T-helper 17 cell (primary cell): ENCODE results near the gene ARHGEF33. TPM values are rescaled to one million over a fixed set of nuclear protein-coding genes. Genes with fewer than 3 reads are reported as not detected.

ENCODE experiments used
- ATAC-seq: fragments of 150-1000 bp; cut with Tn5 transposase; 2 replicates; pipeline ENCODE4 v1.10.0; 2021; ENCODE audit warnings: mild to moderate bottlenecking, moderate library complexity
- DNase-seq, 3 donors: peaks; one replicate each; pipeline versions ENCODE4 v3.0.0 to v3.0.0-alpha.2; 2020 to 2021
- H3K9me3 ChIP-seq: one replicate; pipeline ENCODE4 v1.7.0; 2013; ENCODE audit warnings: low read length, mild to moderate bottlenecking; ENCODE audit not compliant: control insufficient read depth, poor library complexity, severe bottlenecking
- H3K27ac Mint-ChIP-seq: one replicate; pipeline ENCODE4 v1.8.0; 2022; ENCODE audit warnings: mild to moderate bottlenecking, moderate library complexity, mixed read lengths
- H3K27me3 Mint-ChIP-seq: one replicate; pipeline ENCODE4 v1.8.0; 2022; ENCODE audit warnings: mixed read lengths
- H3K36me3 Mint-ChIP-seq: one replicate; pipeline ENCODE4 v1.8.0; 2022; ENCODE audit warnings: low read depth, mixed read lengths
- H3K4me1 Mint-ChIP-seq: one replicate; pipeline ENCODE4 v1.8.0; 2022; ENCODE audit warnings: mild to moderate bottlenecking, mixed read lengths
- H3K4me3 Mint-ChIP-seq: one replicate; pipeline ENCODE4 v1.8.0; 2022; ENCODE audit warnings: mild to moderate bottlenecking, moderate library complexity, mixed read lengths
- total RNA-seq, 4 donors: library from RNA in 2 of 4; stranded (reverse) in 2 of 4; gene quantifications; one replicate each; pipeline ENCODE4 v1.2.3 and lab custom pipeline; 2022 to 2026

The ARHGEF33 gene
- total RNA-seq (not detected), total RNA-seq (lab: John Stamatoyannopoulos, UW) (0 to 0.12 reads per million in 2 donors)

DNA sequence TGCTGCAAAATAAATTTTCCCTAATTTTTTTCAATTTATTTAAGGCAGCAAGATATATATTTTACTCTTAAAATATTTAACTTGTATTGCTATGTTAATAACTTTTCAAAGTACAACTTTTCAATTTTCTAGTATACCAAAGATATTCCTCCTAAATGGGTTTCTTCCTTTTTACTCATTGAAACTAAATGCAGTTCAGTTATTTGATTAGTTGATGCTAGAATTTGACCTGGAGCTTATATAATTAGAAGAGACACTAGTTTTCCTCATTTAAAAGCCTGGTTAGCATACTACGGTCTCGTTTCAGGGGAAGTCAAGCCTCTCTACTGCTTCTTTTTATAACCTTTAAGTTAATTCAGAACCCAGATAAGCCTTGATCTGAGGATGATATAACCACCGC is at the start of gene ARHGEF33:
Gene ARHGEF33, plus strand, starts transcription at position 301 of the 400 bp plus-strand sequence. CDS start 29,573 bp downstream, outside the sequence.
- Mint-ChIP-seq H3K27ac (no peak within 1 kb of the TSS), H3K4me1 (peaks cover 3% of the 10 kb centered on the region), H3K36me3 (no peaks in the 10 kb centered on the region), H3K27me3 (no peaks in the 10 kb centered on the region), H3K4me3 (no peak within 1 kb of the TSS)
- no peak for ATAC-seq
- no peak for DNase-seq
- H3K9me3 ChIP-seq, result no peaks in the 10 kb centered on the region

DNA sequence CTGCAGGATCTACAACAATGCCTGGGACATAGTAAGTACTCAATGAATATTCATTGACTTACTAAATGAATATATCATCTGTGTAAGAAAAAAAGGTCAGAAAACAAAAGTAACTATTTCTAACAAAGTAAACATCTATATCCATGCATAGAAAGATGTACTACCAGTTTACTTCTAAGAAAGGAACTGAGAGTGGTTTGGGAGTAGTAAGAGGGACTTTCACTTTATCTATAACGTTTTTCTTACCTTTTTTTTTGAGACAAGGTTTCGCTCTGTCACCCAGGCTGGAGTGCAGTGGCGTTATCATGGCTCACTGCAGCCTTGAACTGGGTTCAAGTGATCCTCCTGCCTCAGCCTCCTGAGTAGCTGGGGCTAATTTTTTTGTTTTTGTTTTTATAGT is 39.6 kb upstream of the ARHGEF33 start:
- Mint-ChIP-seq H3K4me3 (no peak overlapping the region), H3K4me1 (peaks cover 4% of the 10 kb centered on the region), H3K36me3 (peaks cover 14% of the 10 kb centered on the region), H3K27ac (no peak overlapping the region), H3K27me3 (no peaks in the 10 kb centered on the region)
- ATAC-seq (no peak), DNase-seq (no peak)
- no peaks in the 10 kb centered on the region for H3K9me3 ChIP-seq

DNA sequence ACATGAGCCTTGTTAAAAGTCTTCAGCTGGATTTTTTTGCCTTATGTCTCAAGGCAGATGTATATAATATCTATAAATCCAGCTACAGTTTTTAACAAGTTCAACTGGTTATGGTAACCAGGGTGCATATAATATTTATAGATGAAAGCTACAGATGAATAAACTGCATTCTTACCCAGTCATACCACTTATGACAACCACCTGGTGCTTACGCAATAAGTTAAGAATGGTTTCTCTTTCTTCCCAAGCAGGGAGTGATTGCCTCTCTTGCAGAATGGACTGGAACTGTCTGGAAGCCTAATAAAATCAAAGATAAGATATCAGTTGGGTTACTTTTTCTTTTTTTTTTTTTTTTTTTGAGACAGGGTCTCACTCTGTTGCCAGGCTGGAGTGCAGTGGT is 33.5 kb upstream of the ARHGEF33 start:
- H3K9me3 ChIP-seq, result no peaks in the 10 kb centered on the region
- peaks cover 2% of the 10 kb centered on the region for H3K4me1 Mint-ChIP-seq
- no peaks in the 10 kb centered on the region for H3K27me3 Mint-ChIP-seq
- no peak for ATAC-seq
- no peak overlapping the region for H3K4me3 Mint-ChIP-seq
- peaks cover 10% of the 10 kb centered on the region for H3K36me3 Mint-ChIP-seq
- no peak for DNase-seq
- H3K27ac Mint-ChIP-seq, result no peak overlapping the region

DNA sequence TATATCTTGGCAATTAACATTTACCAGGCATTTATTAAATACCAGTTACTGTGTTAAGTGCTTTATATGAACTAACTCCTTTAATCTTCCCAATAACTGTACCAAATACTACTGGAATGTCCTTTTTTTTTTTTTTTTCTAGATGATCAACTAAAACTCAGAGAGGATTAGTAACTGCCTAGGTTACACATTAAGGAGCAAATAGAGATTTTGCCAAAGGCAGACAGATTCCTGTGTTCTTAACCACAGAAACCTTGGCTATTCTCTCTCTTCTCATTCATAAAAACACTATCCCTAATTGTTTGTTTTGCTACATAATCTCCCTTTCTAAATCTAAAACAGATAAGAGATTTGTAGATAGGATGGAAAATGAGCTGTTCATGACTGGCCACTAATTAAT is 27.2 kb upstream of the ARHGEF33 start:
- no peak for DNase-seq
- no peaks in the 10 kb centered on the region for H3K9me3 ChIP-seq
- H3K36me3 Mint-ChIP-seq, result peaks cover 8% of the 10 kb centered on the region
- H3K27me3 Mint-ChIP-seq, result no peaks in the 10 kb centered on the region
- H3K4me3 Mint-ChIP-seq, result no peak overlapping the region
- no peak for ATAC-seq
- peaks cover 15% of the 10 kb centered on the region for H3K4me1 Mint-ChIP-seq
- no peak overlapping the region for H3K27ac Mint-ChIP-seq

DNA sequence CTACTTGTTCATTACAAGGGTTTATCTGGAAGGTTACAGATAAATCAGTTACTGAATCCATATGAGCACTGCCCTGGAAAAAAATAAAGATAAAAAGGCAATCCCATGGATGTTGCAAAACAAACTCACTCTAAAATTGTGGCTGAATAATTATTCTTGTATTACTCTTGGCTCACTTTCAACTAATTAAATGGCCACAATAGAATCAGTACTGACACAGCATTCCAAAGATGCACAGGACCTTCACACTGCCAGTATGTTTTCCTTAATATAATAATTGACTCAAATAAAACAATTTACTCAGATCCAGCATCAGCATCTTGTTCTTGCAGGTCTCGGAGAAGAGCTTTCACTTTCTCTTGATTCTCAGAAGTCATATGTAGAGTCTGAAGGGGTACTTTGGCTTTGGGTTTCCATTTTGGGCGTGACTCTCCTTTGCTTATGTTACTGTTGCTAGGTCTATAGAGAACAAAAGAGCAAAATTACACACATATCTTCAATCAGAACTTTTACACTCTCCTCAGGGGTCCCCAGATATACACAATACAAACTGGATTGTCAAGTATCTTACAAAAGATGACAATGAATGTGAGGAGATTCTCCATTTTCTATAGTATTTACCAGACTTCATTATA is 26.5 kb upstream of the ARHGEF33 start:
- H3K36me3 Mint-ChIP-seq, result peaks cover 8% of the 10 kb centered on the region
- no peaks in the 10 kb centered on the region for H3K9me3 ChIP-seq
- peak; percentile 59 for ATAC-seq
- H3K27ac Mint-ChIP-seq, result peak overlapping the region; percentile 14
- H3K4me1 Mint-ChIP-seq, result peaks cover 15% of the 10 kb centered on the region
- no peak overlapping the region for H3K4me3 Mint-ChIP-seq
- no peak for DNase-seq
- H3K27me3 Mint-ChIP-seq, result no peaks in the 10 kb centered on the region

DNA sequence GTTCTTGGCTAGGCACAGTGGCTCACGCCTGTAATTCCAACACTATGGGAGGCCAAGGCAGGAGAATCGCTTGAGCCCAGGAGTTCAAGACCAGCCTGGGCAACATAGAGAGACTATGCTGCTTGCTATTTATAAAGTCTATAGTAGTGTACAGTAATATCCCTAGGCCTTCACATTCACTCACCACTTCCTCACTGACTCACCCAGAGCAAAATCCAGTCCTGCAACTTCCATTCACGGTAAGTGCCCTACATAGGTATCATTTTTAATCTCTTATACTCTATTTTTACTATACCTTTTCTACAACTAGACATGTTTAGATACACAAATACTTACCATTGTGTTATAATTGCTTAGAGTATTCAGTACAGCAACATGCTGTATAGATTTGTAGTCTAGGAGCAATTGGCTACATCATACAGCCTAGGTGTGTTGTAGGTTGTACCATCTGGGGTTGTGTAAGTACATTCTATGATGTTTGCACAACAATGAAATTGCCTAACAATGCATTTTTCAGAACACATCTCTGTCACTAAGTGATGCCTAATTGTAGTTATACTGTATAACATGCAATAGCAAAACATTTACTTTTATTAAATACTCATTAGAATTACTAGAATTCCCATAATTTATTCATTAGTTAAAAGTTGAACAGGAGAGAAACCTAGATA is 22.8 kb upstream of the ARHGEF33 start:
- H3K9me3 ChIP-seq, result no peaks in the 10 kb centered on the region
- Mint-ChIP-seq H3K27ac (no peak overlapping the region), H3K36me3 (peaks cover 2% of the 10 kb centered on the region), H3K4me3 (no peak overlapping the region), H3K4me1 (peaks cover 14% of the 10 kb centered on the region), H3K27me3 (no peaks in the 10 kb centered on the region)
- ATAC-seq, result no peak
- DNase-seq, result no peak

DNA sequence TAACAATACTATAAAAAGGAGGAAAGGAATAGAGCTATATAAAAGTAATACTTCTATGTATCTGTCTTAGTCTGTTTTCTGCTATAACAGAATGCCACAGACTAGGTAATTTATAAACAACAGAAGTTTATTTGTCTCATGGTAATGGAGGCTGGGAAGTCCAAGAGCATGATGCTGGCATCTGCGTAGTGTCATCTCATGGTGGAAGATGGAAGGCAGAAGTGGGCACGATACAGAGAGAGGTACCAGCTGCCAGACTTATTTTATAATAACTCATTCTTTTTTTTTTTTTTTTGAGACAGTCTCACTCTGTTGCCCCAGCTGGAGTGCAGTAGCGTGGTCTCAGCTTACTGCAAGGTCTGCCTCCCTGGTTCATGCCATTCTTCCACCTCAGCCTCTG is 18.2 kb upstream of the ARHGEF33 start:
- Mint-ChIP-seq H3K27me3 (no peaks in the 10 kb centered on the region), H3K4me3 (no peak overlapping the region), H3K4me1 (peaks cover 21% of the 10 kb centered on the region), H3K36me3 (no peaks in the 10 kb centered on the region), H3K27ac (no peak overlapping the region)
- DNase-seq (no peak), ATAC-seq (no peak)
- H3K9me3 ChIP-seq, result no peaks in the 10 kb centered on the region

DNA sequence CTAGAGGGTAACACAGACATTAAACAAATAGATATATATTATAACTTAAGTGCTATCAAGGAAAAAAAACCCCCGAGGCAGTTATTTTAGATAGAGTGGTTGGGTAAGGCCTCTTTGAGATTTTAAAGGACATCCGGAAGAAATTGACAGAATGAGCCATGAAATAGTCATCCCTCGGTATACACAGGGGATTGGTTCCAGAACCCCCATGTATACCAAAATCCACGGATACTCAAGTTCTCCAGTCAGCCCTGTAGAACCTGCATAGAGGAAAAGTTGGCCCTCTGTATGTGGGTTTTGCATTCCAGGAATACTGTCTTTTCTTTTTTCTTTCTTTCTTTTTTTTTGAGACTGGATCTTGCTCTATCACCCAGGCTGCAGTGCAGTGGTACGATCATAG is 15.9 kb upstream of the ARHGEF33 start:
- H3K9me3 ChIP-seq, result no peaks in the 10 kb centered on the region
- DNase-seq (no peak), ATAC-seq (no peak)
- Mint-ChIP-seq H3K36me3 (no peaks in the 10 kb centered on the region), H3K27ac (no peak overlapping the region), H3K4me3 (peak overlapping the region; percentile 97), H3K27me3 (no peaks in the 10 kb centered on the region), H3K4me1 (peaks cover 22% of the 10 kb centered on the region)

DNA sequence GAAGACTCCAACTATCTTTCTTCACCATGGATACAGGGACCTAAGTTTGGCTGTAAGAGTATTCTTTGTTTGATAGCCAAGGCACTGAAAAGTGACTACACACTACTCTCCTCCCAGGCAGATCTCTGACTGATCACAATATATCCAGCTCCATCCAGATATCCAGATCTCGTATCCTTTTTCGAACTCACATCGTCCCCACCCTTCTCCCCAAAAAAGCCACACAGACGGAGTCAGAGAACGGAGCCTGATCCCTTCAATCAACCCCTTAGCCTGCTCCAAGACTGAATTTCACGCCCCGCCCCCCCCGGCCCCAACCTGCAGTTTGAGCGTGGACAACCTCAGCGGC is 14.5 kb upstream of the ARHGEF33 start:
- no peaks in the 10 kb centered on the region for H3K9me3 ChIP-seq
- H3K4me1 Mint-ChIP-seq, result peaks cover 22% of the 10 kb centered on the region
- peak overlapping the region; percentile 97 for H3K4me3 Mint-ChIP-seq
- peak overlapping the region; percentile 99 for H3K27ac Mint-ChIP-seq
- peak; percentile 3 for ATAC-seq
- no peak for DNase-seq
- no peaks in the 10 kb centered on the region for H3K27me3 Mint-ChIP-seq
- no peaks in the 10 kb centered on the region for H3K36me3 Mint-ChIP-seq

DNA sequence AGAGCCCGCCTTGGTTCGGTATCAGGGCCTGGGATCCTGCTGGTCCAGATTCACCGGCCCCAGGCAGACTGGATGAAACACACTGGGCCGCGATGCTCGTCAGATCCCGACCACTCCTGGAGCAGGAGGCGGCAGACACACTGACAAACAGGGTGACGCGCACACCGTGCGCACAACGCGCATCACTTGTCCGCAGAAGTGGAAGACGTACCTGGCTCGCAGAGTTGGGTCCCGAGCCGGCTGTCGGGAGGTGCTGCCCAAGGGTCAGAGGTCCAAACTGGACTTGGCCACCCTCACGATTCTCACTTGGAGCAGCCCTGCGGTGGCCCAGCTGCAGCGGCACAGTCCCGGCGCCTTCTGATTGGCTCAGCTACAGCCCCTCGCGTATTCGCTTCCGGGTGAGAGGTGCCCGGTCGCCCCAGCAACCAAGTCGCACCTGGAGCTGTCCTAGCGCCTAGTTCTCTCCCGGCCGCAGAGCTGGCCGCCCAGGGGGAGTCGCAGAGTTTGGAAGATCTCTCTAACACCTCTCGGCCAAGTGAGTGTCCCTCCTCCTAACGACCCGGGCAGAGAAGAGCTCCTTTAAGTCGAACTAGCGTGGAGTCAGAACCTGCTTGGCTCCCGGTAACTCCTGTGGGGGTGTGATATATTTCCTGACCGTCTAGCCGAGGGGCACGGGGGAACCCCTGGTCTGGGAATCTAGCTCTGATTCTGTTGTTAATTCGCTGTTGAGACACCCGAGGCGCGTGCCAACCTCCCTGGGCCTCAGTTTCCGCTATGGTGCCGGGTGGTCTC is 13.9 kb upstream of the ARHGEF33 start, which contains the start of the genes DHX57 and MORN2:
Gene DHX57, minus strand, starts transcription at position 359 of the 792 bp plus-strand sequence. CDS start 7,529 bp downstream, outside the sequence.
Gene MORN2, plus strand, starts transcription at position 401 of the 792 bp plus-strand sequence.
- H3K27me3 Mint-ChIP-seq, result no peaks in the 10 kb centered on the region
- H3K27ac Mint-ChIP-seq, result peak within 1 kb of the TSS; percentile 99
- no peaks in the 10 kb centered on the region for H3K9me3 ChIP-seq
- H3K4me3 Mint-ChIP-seq, result peak within 1 kb of the TSS; percentile 97
- DNase-seq (peak; percentile 61 to 65 (median 62)), ATAC-seq (peak; percentile 98)
- peaks cover 22% of the 10 kb centered on the region for H3K4me1 Mint-ChIP-seq
- H3K36me3 Mint-ChIP-seq, result no peaks in the 10 kb centered on the region

DNA sequence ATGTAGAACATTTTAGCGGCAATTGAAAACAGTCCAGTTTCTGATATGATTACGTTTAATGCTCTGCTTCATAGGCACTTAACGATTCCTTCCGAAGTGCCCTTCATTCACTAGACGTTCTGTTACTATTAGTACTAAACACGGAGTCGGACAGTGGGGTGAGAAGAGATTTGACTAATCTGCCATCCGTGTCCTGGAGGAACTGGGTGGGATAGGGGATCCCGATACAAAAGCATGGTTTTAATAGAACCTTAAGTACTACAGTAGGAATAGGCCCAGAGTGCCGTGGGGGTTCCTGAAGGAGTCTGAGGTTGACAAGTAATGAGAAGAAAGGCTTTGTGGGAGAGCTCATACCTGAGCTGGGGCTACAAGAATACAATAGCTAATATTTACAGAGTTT is 13.3 kb upstream of the ARHGEF33 start:
- Mint-ChIP-seq H3K4me1 (peaks cover 22% of the 10 kb centered on the region), H3K27ac (peak overlapping the region; percentile 99), H3K27me3 (no peaks in the 10 kb centered on the region), H3K4me3 (peak overlapping the region; percentile 97), H3K36me3 (no peaks in the 10 kb centered on the region)
- no peak for ATAC-seq
- DNase-seq, result no peak
- no peaks in the 10 kb centered on the region for H3K9me3 ChIP-seq

DNA sequence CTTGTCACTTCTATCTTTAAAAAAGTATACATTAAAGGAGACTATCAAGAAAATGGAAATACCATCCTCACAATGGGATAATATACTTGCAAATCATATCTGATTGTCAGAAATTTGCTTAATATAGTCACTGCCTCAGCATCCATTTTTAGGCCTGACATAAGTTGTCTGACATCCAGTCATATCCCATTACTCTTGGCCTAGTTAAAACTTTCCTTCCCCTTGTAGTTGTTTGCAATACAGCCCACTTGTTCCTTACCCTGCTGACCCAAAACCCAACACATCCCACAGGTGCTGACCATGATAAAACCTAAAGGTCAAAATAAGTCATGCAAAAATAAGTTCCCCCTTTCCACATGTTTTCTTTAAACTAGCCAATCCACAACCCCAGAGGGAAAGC is 3.6 kb upstream of the ARHGEF33 start:
- Mint-ChIP-seq H3K4me3 (no peak overlapping the region), H3K27ac (no peak overlapping the region), H3K4me1 (no peaks in the 10 kb centered on the region), H3K27me3 (no peaks in the 10 kb centered on the region), H3K36me3 (no peaks in the 10 kb centered on the region)
- DNase-seq (no peak), ATAC-seq (no peak)
- no peaks in the 10 kb centered on the region for H3K9me3 ChIP-seq

DNA sequence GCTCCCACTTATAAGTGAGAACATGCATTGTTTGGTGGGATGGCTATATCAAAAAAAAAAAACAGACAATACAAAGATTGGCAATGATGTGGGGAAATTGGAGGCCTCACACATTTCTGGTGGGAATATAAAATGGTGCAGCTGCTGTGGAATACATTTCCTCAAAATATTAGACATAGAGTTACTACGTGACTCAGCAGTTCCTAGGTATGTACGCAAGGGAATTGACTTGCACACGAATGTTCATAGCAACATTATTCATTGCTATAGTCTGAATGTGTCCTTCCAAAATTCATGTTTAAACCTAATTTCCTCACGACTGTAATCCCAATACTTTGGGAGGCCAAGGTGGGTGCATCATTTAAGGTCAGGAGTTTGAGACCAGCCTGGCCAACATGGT is 2.3 kb upstream of the ARHGEF33 start:
- ATAC-seq, result no peak
- Mint-ChIP-seq H3K4me3 (no peak overlapping the region), H3K36me3 (no peaks in the 10 kb centered on the region), H3K27me3 (no peaks in the 10 kb centered on the region), H3K27ac (no peak overlapping the region), H3K4me1 (no peaks in the 10 kb centered on the region)
- H3K9me3 ChIP-seq, result no peaks in the 10 kb centered on the region
- DNase-seq, result no peak
